Epithelial cell of esophagus (primary cell): ENCODE measurements around the gene TRIM67.
"Not testable (repeated sequence)": the region's sequence is repeated elsewhere in the genome, so short reads cannot be mapped to it uniquely, and the experiment has no call there.

Experiments used
- DNase-seq: peaks from one replicate; pipeline ENCODE4 v3.0.0; 2010; ENCODE audit warnings: low read depth
- H3K4me3 ChIP-seq: 2 replicates; pipeline ENCODE4 v1.5.1; 2011; ENCODE audit warnings: mild to moderate bottlenecking, low read length, control low read depth
- TF ChIP-seq, protein P1 (sequence below): IDR thresholded peaks from 2 replicates; pipeline ENCODE4 v1.5.1; 2011; ENCODE audit warnings: low read depth, mild to moderate bottlenecking, low read length, control low read depth, inconsistent platforms; ENCODE audit not compliant: insufficient read depth; ENCODE audit errors: missing control alignments

TRIM67 gene

DNA sequence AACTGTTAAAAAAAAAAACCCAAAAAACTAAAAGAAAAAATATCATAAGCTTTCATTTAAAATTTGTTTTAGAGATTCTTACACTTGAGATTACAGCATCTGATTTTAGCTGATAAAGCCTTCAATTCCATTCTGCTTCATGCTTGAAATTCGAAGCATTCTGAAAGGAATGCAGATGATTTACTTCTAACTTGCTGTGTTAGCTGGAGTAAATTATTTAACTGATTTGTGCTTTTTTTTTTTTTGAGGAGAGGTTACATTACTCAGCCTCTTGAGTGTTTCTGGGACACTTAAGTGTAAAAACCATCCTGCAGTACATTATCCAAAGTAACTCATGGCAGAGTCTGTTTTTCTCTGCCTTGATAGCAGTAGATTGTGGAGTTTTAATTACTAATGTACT, 4.5 kb upstream of the TRIM67 start:
- no peak overlapping the region for H3K4me3 ChIP-seq
- TF ChIP-seq, protein P1, sequence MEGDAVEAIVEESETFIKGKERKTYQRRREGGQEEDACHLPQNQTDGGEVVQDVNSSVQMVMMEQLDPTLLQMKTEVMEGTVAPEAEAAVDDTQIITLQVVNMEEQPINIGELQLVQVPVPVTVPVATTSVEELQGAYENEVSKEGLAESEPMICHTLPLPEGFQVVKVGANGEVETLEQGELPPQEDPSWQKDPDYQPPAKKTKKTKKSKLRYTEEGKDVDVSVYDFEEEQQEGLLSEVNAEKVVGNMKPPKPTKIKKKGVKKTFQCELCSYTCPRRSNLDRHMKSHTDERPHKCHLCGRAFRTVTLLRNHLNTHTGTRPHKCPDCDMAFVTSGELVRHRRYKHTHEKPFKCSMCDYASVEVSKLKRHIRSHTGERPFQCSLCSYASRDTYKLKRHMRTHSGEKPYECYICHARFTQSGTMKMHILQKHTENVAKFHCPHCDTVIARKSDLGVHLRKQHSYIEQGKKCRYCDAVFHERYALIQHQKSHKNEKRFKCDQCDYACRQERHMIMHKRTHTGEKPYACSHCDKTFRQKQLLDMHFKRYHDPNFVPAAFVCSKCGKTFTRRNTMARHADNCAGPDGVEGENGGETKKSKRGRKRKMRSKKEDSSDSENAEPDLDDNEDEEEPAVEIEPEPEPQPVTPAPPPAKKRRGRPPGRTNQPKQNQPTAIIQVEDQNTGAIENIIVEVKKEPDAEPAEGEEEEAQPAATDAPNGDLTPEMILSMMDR, result no peak
- no peak for DNase-seq

DNA sequence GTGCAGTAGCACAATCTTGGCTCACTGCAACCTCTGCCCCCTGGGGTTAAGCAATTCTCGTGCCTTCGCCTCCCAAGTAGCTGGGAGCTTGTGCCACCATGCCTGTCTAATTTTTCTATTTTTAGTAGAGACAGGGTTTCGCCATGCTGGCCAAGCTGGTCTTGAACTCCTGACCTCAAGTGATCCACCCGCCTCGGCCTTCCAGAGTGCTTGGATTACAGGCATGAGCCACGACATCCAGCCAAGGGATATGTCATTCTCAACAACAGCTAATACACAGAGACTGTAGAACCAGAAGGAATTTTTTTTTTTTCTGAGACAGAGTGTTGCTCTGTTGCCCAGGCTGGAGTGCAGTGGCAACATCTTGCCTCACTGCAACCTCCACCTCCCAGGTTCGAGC, 3.7 kb upstream of the TRIM67 start:
- not testable (repeated sequence) for H3K4me3 ChIP-seq, DNase-seq

DNA sequence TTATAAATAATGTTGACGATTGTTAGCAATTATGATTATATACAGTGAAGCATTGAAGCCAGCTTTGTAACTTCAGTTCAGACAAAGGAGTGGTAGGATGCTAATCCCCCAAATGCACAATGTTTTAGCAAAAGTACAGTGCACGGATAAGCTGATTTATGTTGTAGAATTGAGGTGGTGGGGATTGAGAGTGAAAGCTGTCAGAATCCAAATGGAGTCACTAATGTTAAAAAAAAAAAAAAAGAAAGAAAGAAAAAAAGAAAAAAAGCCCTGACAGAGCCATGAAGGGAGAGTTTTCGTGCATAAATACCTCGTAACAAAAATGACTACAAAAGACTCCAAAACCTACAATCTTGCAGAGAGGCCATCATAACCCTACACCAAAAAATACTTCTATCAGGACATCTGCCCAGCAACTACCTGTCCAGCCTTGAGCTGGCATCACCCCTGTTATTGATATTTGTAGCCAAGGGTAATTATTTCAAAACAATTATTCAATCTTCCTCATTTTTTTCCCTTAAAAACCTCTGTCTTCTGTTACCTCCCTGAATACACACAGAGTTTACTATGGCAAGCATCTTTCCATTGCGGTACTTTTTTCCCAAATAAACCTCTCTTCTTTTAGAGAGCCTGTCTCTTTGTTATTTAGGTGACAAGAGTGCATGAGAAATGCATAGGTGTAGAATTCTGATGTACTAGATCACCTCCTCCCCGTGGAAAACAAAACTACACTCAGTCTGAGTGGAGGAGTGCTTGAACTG, 2.5 kb upstream of the TRIM67 start:
- DNase-seq, result no peak
- TF ChIP-seq, protein P1, result no peak
- no peak overlapping the region for H3K4me3 ChIP-seq

DNA sequence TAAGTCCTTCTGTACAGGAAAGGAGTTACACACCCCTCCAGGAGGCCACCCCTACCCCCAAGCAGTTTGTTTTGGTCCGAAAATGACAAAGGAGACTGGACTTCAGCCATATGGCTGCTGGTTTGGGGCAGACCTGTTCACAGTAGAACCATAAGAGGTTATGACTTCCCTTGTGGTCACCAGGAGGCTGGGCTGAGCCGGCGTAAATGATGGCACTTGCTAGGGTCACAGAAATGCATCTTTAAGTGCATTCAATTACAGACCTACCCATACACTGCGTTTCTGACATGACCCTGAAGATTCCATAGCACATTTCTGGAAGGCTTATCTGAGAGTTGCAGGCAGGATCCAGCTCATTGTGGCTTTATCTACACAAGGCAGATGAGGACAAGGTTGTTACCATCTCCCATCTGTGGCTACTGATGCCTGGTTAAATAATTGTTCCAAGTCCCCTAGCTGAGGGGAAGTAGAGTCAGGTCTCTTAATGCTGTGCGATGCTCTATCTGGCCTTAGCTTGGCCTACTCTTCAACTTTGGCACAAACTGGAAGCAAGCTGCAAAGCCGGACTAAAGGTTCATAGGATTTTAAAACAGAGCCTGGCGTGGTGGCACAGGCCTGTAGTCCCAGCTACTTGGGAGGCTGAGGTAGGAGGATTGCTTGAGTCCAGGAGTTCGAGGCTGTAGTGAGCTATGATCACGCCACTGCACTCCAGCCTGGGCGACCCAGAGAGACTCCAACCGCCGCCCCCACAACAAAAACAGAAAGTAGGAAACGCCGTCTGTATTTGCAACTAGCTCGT, 1.7 kb upstream of the TRIM67 start:
- DNase-seq, result no peak
- H3K4me3 ChIP-seq, result no peak overlapping the region
- TF ChIP-seq, protein P1, result no peak

DNA sequence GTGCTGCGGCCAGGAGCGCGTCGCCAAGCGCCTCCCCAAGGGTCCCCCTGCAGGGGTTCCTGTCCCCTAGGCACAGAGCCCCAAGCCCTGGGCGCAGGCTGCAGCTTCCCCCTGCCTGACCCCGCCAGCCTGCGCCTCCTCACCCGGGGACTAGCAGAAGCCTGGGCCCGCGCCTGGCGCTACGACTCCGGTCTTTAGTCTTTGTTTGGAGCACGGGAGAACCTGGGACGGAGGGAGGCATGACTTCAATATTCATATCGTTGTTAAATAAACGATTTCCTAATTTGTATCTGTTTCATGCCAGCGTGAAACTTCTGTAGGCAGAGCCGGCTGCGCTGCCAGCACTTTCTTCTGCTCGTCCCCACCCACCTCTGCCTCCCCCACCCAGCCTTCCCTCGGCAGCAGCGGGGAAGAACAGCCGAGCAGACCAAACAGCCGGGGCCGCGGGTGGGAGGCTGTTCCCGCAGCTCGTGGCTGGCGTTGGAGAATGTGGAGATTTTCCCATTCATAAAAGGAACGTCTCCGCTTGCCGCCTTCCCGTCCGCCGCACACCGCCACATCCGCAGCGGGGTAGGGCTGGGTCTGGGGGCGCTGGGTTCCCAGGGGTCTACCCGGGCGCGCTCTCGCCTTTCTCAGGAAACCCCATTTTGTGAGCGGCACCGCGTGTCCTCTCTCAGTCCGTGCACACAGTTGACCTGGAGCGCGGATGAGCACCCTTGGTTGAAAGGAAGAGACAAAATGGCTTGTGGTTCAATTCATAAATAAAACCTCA, 777 bp upstream of the TRIM67 start:
- no peak for DNase-seq
- TF ChIP-seq, protein P1, result no peak
- no peak overlapping the region for H3K4me3 ChIP-seq

DNA sequence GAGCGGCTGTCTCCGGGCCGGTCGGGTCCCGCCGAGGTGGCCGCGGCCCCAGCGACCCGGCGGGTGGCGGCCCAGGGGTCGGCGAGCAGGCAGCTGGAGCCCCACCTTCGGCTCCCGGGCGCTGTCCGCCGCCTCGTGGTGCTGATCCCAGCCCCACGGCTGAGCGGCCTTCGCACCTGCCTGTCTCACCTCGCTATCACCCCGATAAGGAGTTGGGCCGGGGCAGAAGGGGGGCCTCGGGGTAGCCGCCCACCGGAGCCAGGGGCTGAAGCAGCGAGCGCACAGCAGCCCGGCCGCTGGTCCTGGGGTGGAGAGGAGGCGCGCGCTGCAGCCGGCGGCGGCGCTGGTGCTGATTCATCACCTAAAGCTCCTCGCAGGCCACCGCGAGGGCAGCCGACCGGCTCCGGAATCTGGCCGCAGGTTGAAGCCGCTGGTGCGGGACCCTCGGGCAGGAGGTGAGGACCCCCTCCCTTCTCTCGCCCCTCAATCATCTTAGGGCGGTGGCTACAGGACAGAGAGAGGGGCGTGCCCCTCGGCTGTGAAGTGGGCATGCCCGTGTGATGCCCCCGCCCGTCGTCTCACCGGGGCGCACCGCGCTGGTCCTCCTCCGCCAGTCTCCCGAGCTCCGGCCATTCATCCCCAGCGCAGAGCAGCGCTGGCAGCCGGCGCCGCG, 575 bp downstream of the TRIM67 start:
- DNase-seq, result peak; percentile 35
- no peak overlapping the region for H3K4me3 ChIP-seq

More for the DNA sequence above, 575 bp downstream of the TRIM67 start:
- TF ChIP-seq, protein P1, result no peak
